OCI-LY1 (cell line): ENCODE data around the gene KBTBD13.

Source experiments
- H2AFZ ChIP-seq: fragments of 200-600 bp; sonication (generic), shearing (Covaris generic); 2 replicates; pipeline ENCODE4 v1.6.0; 2014; ENCODE audit warnings: antibody characterized with exemption, mild to moderate bottlenecking, low read length
- H3F3A ChIP-seq: fragments of 200-600 bp; sonication (generic), shearing (Covaris generic); 2 replicates; pipeline ENCODE4 v1.6.0; 2014; ENCODE audit warnings: mild to moderate bottlenecking, antibody characterized with exemption, low read length, moderate library complexity; ENCODE audit not compliant: insufficient read depth
- H3K27ac ChIP-seq: fragments of 200-600 bp; sonication (generic); 2 replicates; pipeline ENCODE4 v1.5.1; 2014; ENCODE audit warnings: low read length, mixed run types, mild to moderate bottlenecking, low read depth; ENCODE audit not compliant: poor library complexity, severe bottlenecking
- H3K27me3 ChIP-seq: fragments of 200-600 bp; sonication (generic); 2 replicates; pipeline ENCODE4 v1.6.0; 2014; ENCODE audit warnings: antibody characterized with exemption, mild to moderate bottlenecking, low read length, moderate library complexity; ENCODE audit not compliant: insufficient read depth
- H3K36me3 ChIP-seq: fragments of 200-600 bp; sonication (generic); 2 replicates; pipeline ENCODE4 v1.6.1; 2014; ENCODE audit warnings: mild to moderate bottlenecking, antibody characterized with exemption, low read length, moderate library complexity, mixed read lengths; ENCODE audit not compliant: insufficient read depth
- H3K4me1 ChIP-seq: fragments of 200-600 bp; sonication (generic); 2 replicates; pipeline ENCODE4 v1.5.1; 2014; ENCODE audit warnings: mild to moderate bottlenecking, low read length, moderate library complexity; ENCODE audit not compliant: insufficient read depth, severe bottlenecking
- H3K4me2 ChIP-seq: fragments of 200-600 bp; sonication (generic), shearing (Covaris generic); 2 replicates; pipeline ENCODE4 v1.6.1; 2014; ENCODE audit warnings: low read length
- H3K4me3 ChIP-seq: fragments of 200-600 bp; sonication (generic); 2 replicates; pipeline ENCODE4 v1.5.1; 2014; ENCODE audit warnings: low read length, low read depth, mild to moderate bottlenecking, mixed read lengths; ENCODE audit not compliant: poor library complexity, severe bottlenecking
- H3K79me2 ChIP-seq: fragments of 200-600 bp; shearing (Covaris generic); 2 replicates; pipeline ENCODE4 v1.6.1; 2016; ENCODE audit warnings: mixed run types, low read length, mixed read lengths; ENCODE audit not compliant: insufficient read depth
- H3K9ac ChIP-seq: fragments of 200-600 bp; sonication (generic), shearing (Covaris generic); 2 replicates; pipeline ENCODE4 v1.6.1; 2014; ENCODE audit warnings: mild to moderate bottlenecking, low read length, mixed read lengths
- H3K9me2 ChIP-seq: fragments of 200-600 bp; sonication (generic), shearing (Covaris generic); 2 replicates; pipeline ENCODE4 v1.6.1; 2014; ENCODE audit warnings: low read depth, mild to moderate bottlenecking, low read length, mixed read lengths
- H3K9me3 ChIP-seq: fragments of 200-600 bp; shearing (Covaris generic); 2 replicates; pipeline ENCODE4 v1.6.1; 2014; ENCODE audit warnings: low read length, mixed read lengths
- H4K20me1 ChIP-seq: fragments of 200-600 bp; sonication (generic), shearing (Covaris generic); 2 replicates; pipeline ENCODE4 v1.6.0; 2016; ENCODE audit warnings: mild to moderate bottlenecking, low read length; ENCODE audit not compliant: insufficient read depth
- EZH2 ChIP-seq: fragments of 200-600 bp; sonication (generic), shearing (Covaris generic); IDR thresholded peaks from 2 replicates; pipeline ENCODE4 v1.8.0; 2017; ENCODE audit warnings: borderline replicate concordance, mixed run types, mild to moderate bottlenecking, antibody characterized with exemption, low read length, moderate library complexity, mixed read lengths
- TF ChIP-seq, protein P1 (sequence below): fragments of 200-600 bp; sonication (generic), shearing (Covaris generic); IDR thresholded peaks from 2 replicates; pipeline ENCODE4 v1.5.1; 2017; ENCODE audit warnings: mild to moderate bottlenecking, antibody characterized with exemption, low read length, moderate library complexity, mixed read lengths

The KBTBD13 gene

DNA sequence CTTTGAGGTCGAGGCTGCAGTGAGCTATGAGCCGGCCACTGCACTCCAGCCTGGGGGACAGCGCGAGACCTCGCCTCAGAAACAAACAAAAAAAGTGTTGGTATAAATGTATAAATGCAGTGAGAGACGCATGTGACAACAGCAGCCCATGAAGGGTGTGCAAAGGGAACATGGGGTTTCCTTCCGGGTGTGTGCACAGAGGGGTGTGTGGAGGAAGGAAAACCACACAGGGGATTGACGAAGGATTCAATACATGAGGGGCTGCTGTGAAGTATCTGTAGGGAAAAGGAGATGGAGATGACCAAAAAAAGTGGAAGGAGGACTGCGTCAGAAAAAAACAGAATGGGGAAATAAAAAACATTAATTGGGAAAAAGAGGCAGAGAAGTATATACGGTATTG, 48.2 kb upstream of the KBTBD13 start:
- no peaks in the 10 kb centered on the region; the same call in 1 of the 2 replicates for H3F3A ChIP-seq
- H3K9me3 ChIP-seq = no peaks in the 10 kb centered on the region
- no peak overlapping the region for H2AFZ ChIP-seq
- H3K27me3 ChIP-seq = no peaks in the 10 kb centered on the region
- no peak overlapping the region for H3K27ac ChIP-seq
- H3K4me3 ChIP-seq = peak overlapping the region; percentile 88
- TF ChIP-seq EZH2 = no peak
- TF ChIP-seq, protein P1, sequence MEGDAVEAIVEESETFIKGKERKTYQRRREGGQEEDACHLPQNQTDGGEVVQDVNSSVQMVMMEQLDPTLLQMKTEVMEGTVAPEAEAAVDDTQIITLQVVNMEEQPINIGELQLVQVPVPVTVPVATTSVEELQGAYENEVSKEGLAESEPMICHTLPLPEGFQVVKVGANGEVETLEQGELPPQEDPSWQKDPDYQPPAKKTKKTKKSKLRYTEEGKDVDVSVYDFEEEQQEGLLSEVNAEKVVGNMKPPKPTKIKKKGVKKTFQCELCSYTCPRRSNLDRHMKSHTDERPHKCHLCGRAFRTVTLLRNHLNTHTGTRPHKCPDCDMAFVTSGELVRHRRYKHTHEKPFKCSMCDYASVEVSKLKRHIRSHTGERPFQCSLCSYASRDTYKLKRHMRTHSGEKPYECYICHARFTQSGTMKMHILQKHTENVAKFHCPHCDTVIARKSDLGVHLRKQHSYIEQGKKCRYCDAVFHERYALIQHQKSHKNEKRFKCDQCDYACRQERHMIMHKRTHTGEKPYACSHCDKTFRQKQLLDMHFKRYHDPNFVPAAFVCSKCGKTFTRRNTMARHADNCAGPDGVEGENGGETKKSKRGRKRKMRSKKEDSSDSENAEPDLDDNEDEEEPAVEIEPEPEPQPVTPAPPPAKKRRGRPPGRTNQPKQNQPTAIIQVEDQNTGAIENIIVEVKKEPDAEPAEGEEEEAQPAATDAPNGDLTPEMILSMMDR = no peak
- H3K9ac ChIP-seq = peak overlapping the region; percentile 78
- no peaks in the 10 kb centered on the region for H3K9me2 ChIP-seq
- H3K79me2 ChIP-seq = peaks cover 5% of the 10 kb centered on the region
- H4K20me1 ChIP-seq = no peaks in the 10 kb centered on the region
- peak overlapping the region; percentile 93 for H3K4me2 ChIP-seq
- peaks cover 15% of the 10 kb centered on the region for H3K4me1 ChIP-seq
- H3K36me3 ChIP-seq = peaks cover 24% of the 10 kb centered on the region; the same call in 1 of the 2 replicates

DNA sequence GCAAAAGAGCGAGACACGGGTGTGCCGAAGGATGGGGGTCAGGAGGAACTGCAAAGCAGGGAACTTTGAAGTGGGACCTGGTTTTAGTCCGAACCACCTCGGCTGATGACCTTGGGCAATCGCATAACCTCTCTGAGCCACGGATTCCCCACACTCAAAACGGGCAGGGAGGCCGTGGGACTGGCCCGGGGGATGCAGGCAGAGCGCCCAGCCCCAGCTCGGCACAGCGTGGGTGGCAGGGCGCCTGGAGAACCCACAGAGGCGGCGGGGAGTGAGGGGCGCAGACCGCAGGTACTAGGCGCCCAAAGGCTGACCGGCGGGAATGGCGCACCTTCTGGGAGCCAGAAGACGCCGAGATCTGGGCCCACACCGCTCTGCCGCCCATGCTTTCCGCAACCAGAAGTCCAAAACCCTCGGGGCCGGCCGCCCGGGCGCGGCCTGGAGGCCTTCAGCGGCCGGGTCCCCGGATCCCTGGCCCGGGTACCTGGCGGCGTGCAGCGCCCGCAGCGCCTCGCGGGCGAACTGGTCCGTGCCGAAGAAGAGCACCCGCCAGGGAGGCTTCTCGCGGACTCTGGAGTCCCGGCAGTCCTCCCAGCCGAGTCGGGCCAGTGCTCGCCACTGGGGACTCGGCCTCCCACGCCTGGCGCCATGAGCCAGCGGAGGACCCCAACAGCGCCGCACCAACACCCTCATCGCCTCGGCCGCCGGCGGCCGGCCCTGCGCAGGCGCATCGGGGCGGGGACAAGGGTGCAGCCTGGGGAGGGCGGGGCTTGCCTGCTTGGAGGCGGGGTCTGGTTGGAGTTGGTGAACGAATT, 47.4 kb upstream of the KBTBD13 start, which contains the start of gene MTFMT:
Gene MTFMT (minus strand): TSS at position 719 of the 815 bp plus-strand sequence. CDS start 26 bp downstream, at position 693.
- no peak for TF ChIP-seq EZH2
- TF ChIP-seq, protein P1 = no peak; the same call in 1 of the 2 replicates
- H2AFZ ChIP-seq = no peak within 1 kb of the TSS
- H3K9me2 ChIP-seq = no peaks in the 10 kb centered on the region
- peak within 1 kb of the TSS; percentile 78 for H3K9ac ChIP-seq
- H3K27ac ChIP-seq = no peak within 1 kb of the TSS
- H3K79me2 ChIP-seq = peaks cover 5% of the 10 kb centered on the region
- peaks cover 15% of the 10 kb centered on the region for H3K4me1 ChIP-seq
- peak within 1 kb of the TSS; percentile 93 for H3K4me2 ChIP-seq
- no peaks in the 10 kb centered on the region for H3K9me3 ChIP-seq
- peaks cover 24% of the 10 kb centered on the region; the same call in 1 of the 2 replicates for H3K36me3 ChIP-seq
- no peaks in the 10 kb centered on the region for H4K20me1 ChIP-seq
- no peaks in the 10 kb centered on the region; the same call in 1 of the 2 replicates for H3F3A ChIP-seq
- no peaks in the 10 kb centered on the region for H3K27me3 ChIP-seq
- H3K4me3 ChIP-seq = peak within 1 kb of the TSS; percentile 88

DNA sequence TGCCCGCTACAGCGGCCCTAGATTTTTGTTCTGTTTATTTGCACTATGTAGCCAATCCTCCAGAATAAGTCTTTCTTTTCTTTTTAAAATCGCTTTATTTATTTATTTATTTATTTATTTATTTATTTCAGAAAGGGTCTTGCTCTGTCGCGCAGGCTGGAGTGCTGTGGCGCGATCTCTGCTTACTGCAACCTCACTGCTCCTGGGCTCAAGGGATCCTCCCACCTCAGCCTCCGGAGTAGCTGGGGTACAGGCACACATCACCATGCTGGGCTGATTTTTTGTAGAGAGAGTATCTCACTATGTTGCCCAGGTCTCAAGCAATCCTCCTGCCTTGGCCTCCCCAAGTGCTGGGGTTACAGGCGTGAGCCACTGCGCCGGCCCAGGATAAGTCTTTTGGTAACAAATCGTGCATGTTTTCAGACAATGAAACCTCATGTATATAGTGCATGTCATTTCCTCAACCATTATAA, 46.8 kb upstream of the KBTBD13 start:
- no peak overlapping the region for H3K27ac ChIP-seq
- peaks cover 15% of the 10 kb centered on the region for H3K4me1 ChIP-seq
- peak overlapping the region; percentile 93; the same call in 1 of the 2 replicates for H3K4me2 ChIP-seq
- H2AFZ ChIP-seq = no peak overlapping the region
- H3K4me3 ChIP-seq = peak overlapping the region; percentile 88
- no peaks in the 10 kb centered on the region for H3K9me2 ChIP-seq
- no peaks in the 10 kb centered on the region for H3K9me3 ChIP-seq
- H3F3A ChIP-seq = no peaks in the 10 kb centered on the region; the same call in 1 of the 2 replicates
- H3K36me3 ChIP-seq = peaks cover 19% of the 10 kb centered on the region; the same call in 1 of the 2 replicates
- TF ChIP-seq, protein P1 = no peak
- no peaks in the 10 kb centered on the region for H4K20me1 ChIP-seq
- peaks cover 5% of the 10 kb centered on the region for H3K79me2 ChIP-seq
- no peaks in the 10 kb centered on the region for H3K27me3 ChIP-seq
- no peak overlapping the region for H3K9ac ChIP-seq
